ENCODE results near the gene AP1M2. TPM values are rescaled to one million over a fixed set of nuclear protein-coding genes. Genes with fewer than 3 reads are reported as not detected.

Gene AP1M2
- total RNA-seq, 1 donor from 2014 or later = 114 TPM

GRCh38 chr19:10617409-10618121, 30.5 kb upstream of the AP1M2 start:
- FAIRE-seq (no peak), DNase-seq (ENCODE audit: low read depth) (peak; percentile 89)
- Histone ChIP-seq H3K4me3 (ENCODE audit: low read depth, low read length) (no peak overlapping the region), H3K36me3 (ENCODE audit: control insufficient read depth, insufficient read depth, low read length) (no peaks in the 10 kb centered on the region), H3K27me3 (ENCODE audit: control insufficient read depth, insufficient read depth, low read length) (no peaks in the 10 kb centered on the region)
- TF ChIP-seq CTCF (IDR thresholded peaks at IDR 0.05; ENCODE audit: insufficient read depth, low read length, severe bottlenecking) = no peak

- FAIRE-seq = no peak
These were observed 28.4 kb upstream of the AP1M2 start for GRCh38 chr19:10615429-10616023.

GRCh38 chr19:10612499-10613119, 25.5 kb upstream of the AP1M2 start:
- Histone ChIP-seq H3K4me3 (ENCODE audit: low read depth, low read length) (no peak overlapping the region), H3K27me3 (ENCODE audit: control insufficient read depth, insufficient read depth, low read length) (no peaks in the 10 kb centered on the region), H3K36me3 (ENCODE audit: control insufficient read depth, insufficient read depth, low read length) (no peaks in the 10 kb centered on the region)
- FAIRE-seq (no peak), DNase-seq (ENCODE audit: low read depth) (no peak)
- TF ChIP-seq CTCF (IDR thresholded peaks at IDR 0.05; ENCODE audit: insufficient read depth, low read length, severe bottlenecking) = no peak

More at GRCh38 chr19:10615429-10616023, 28.4 kb upstream of the AP1M2 start:
- Histone ChIP-seq H3K4me3 (ENCODE audit: low read depth, low read length) (no peak overlapping the region), H3K27me3 (ENCODE audit: control insufficient read depth, insufficient read depth, low read length) (no peaks in the 10 kb centered on the region), H3K36me3 (ENCODE audit: control insufficient read depth, insufficient read depth, low read length) (no peaks in the 10 kb centered on the region)
- no peak for TF ChIP-seq CTCF (IDR thresholded peaks at IDR 0.05; ENCODE audit: insufficient read depth, low read length, severe bottlenecking)
- no peak for DNase-seq (ENCODE audit: low read depth)

- TF ChIP-seq CTCF (IDR thresholded peaks at IDR 0.05; ENCODE audit: insufficient read depth, low read length, severe bottlenecking) = no peak
- no peak for DNase-seq (ENCODE audit: low read depth)
- Histone ChIP-seq H3K4me3 (ENCODE audit: low read depth, low read length) (no peak overlapping the region), H3K36me3 (ENCODE audit: control insufficient read depth, insufficient read depth, low read length) (no peaks in the 10 kb centered on the region), H3K27me3 (ENCODE audit: control insufficient read depth, insufficient read depth, low read length) (no peaks in the 10 kb centered on the region)
- FAIRE-seq = no peak
These were observed 24.8 kb upstream of the AP1M2 start for GRCh38 chr19:10611907-10612306.

- DNase-seq (ENCODE audit: low read depth) = no peak
These were observed 17.4 kb upstream of the AP1M2 start for GRCh38 chr19:10604460-10604980.

More at GRCh38 chr19:10604460-10604980, 17.4 kb upstream of the AP1M2 start:
- Histone ChIP-seq H3K36me3 (ENCODE audit: control insufficient read depth, insufficient read depth, low read length) (no peaks in the 10 kb centered on the region), H3K27me3 (ENCODE audit: control insufficient read depth, insufficient read depth, low read length) (no peaks in the 10 kb centered on the region), H3K4me3 (ENCODE audit: low read depth, low read length) (no peak overlapping the region)
- no peak for TF ChIP-seq CTCF (IDR thresholded peaks at IDR 0.05; ENCODE audit: insufficient read depth, low read length, severe bottlenecking)
- FAIRE-seq = no peak

All from bronchial epithelial cell (primary cell).